ENCODE measurements around the gene MAST4. TPM values are rescaled to one million over a fixed set of nuclear protein-coding genes. Genes with fewer than 3 reads are reported as not detected.

MAST4 gene
- total and polyA plus RNA-seq, 5 donors = 18.9 to 71.5 (median 52.4) TPM

- H3K27ac ChIP-seq (ENCODE audit: low read length) = no peak overlapping the region
- H3K9me3 ChIP-seq (ENCODE audit: control insufficient read depth, low read length) = no peaks in the 10 kb centered on the region
- intact Hi-C loops (cut with DNase I) = no loop called here
- no peaks in the 10 kb centered on the region for H3K4me1 ChIP-seq (ENCODE audit: control insufficient read depth, insufficient read depth, low read length)
- H3K4me3 ChIP-seq (ENCODE audit: low read length) = no peak overlapping the region
- DNase-seq (no peak), ATAC-seq (no peak)
- no peaks in the 10 kb centered on the region for H3K27me3 ChIP-seq (ENCODE audit: control insufficient read depth, insufficient read depth)
- WGBS = 72% methylated on average over 9 of the region's 9 CpGs
These were observed 596.7 kb downstream of the MAST4 start for GRCh38 chr5:67192719-67193438.

DNA sequence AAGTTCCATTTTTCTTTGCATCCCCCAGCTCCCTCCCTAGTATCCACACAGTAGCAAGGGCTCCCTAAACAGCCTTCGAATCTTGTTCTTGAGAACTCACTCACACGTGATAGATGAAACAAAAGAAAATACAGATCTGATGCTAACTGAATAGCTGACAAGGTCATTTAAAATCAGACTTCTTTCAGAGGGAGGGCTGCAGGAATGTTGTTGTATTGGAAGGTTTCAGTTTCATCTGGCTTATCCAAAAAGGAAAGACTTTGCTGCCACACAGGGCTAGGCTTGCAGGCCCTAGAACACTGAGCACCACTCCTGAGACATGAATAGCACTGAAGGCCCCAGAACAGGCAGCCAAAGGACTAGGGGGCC lies 597.2 kb downstream of the MAST4 start:
- H3K27me3 ChIP-seq (ENCODE audit: control insufficient read depth, insufficient read depth) = no peaks in the 10 kb centered on the region
- no peak overlapping the region for H3K27ac ChIP-seq (ENCODE audit: low read length)
- H3K9me3 ChIP-seq (ENCODE audit: control insufficient read depth, low read length) = no peaks in the 10 kb centered on the region
- WGBS = 54% methylated on average over 2 of the region's 2 CpGs
- DNase-seq = no peak
- no peak overlapping the region for H3K4me3 ChIP-seq (ENCODE audit: low read length)
- no peak for ATAC-seq
- intact Hi-C loops (cut with DNase I) = no loop called here
- H3K4me1 ChIP-seq (ENCODE audit: control insufficient read depth, insufficient read depth, low read length) = no peaks in the 10 kb centered on the region

GRCh38 chr5:67194166-67194565 lies 598.0 kb downstream of the MAST4 start:
- H3K27me3 ChIP-seq (ENCODE audit: control insufficient read depth, insufficient read depth) = no peaks in the 10 kb centered on the region
- 90% methylated on average over 3 of the region's 3 CpGs for WGBS
- no peaks in the 10 kb centered on the region for H3K4me1 ChIP-seq (ENCODE audit: control insufficient read depth, insufficient read depth, low read length)
- H3K27ac ChIP-seq (ENCODE audit: low read length) = no peak overlapping the region
- DNase-seq (no peak), ATAC-seq (no peak)
- H3K9me3 ChIP-seq (ENCODE audit: control insufficient read depth, low read length) = no peaks in the 10 kb centered on the region
- intact Hi-C loops (cut with DNase I) = no loop called here
- no peak overlapping the region for H3K4me3 ChIP-seq (ENCODE audit: low read length)

DNA sequence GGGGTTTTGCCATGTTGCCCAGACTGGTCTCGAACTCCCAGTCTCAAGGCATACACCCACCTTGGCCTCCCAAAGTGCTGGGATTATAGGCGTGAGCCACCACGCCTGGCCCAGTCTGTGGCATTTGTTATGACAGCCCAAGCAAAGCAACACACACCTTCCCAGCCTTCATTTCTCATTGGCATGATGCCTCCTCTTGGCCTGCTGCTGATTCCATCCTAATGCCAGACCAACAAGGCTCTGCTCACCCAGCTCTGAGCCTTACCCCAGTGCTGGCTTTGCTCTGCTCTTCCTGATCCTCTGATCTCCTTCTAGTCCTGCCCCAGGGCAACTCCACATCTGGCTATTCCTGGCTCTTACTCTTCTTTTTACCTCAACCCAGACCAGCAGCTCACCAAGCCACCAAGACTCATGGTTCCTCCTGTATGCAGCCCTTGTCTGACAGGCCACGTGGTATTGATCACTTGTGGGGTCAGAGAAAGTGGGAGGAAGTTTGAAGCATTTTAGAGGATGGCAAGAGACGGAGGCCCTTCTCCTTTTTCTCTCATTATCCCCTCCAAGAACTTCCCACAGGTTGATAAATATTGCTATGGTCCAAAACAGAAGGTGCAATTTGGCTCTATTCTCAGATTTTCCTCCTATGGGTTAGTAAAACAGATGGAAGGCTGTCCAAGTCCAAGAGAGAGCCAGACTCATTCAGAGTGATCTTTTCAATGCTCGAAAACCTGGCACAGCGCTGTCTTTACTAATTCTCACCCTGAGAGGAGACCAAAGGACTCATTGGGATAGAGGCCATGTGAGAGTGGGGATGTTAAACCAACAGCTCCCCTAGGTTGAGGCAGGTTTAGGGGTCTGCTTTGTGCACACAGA lies 599.4 kb downstream of the MAST4 start:
- no peaks in the 10 kb centered on the region for H3K4me1 ChIP-seq (ENCODE audit: control insufficient read depth, insufficient read depth, low read length)
- ATAC-seq = no peak
- H3K27ac ChIP-seq (ENCODE audit: low read length) = peak overlapping the region; percentile 7
- H3K9me3 ChIP-seq (ENCODE audit: control insufficient read depth, low read length) = no peaks in the 10 kb centered on the region
- DNase-seq = no peak
- intact Hi-C loops (cut with DNase I) = no loop called here
- H3K4me3 ChIP-seq (ENCODE audit: low read length) = no peak overlapping the region
- H3K27me3 ChIP-seq (ENCODE audit: control insufficient read depth, insufficient read depth) = no peaks in the 10 kb centered on the region
- 92% methylated on average over 7 of the region's 7 CpGs for WGBS

DNA sequence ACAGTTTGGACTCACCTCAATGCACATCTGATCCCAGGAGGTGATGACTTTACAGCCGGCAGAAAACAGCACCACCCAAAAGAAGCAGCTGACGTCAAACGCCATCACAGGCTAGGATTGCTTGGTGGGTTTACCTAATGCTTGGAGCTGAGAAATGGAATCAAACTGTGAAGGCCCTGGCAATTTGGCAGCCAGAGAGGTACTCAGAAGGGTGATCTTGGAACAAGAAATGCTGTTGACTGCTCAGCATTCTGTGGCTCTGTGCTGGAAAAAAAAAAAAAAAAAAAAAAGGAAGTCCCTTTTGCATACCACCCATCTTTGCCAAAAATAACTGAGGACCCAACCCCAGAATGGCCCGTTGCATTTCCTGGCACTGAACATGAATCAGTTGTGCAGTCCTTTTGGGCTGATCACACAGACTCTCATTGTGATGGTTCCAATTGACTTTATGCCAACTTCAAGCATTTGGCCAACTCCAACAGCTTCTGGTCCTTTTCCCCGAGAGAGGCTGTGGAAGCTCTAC lies 600.4 kb downstream of the MAST4 start, which contains the start of gene CD180:
Gene CD180, minus strand, starts transcription at position 263 of the 523 bp plus-strand sequence. Its CDS starts 158 bp downstream, at position 105.
- WGBS = 37% methylated on average over 5 of the region's 5 CpGs
- peak in 2 of 3 donors; percentile 48 to 69 for DNase-seq
- no peak within 1 kb of the TSS for H3K4me3 ChIP-seq (ENCODE audit: low read length)

GRCh38 chr5:67197536-67197935 lies 601.3 kb downstream of the MAST4 start:
- ATAC-seq (no peak), DNase-seq (no peak)
- H3K4me3 ChIP-seq (ENCODE audit: low read length) = no peak overlapping the region
- no peak overlapping the region for H3K27ac ChIP-seq (ENCODE audit: low read length)
- H3K9me3 ChIP-seq (ENCODE audit: control insufficient read depth, low read length) = no peaks in the 10 kb centered on the region
- H3K4me1 ChIP-seq (ENCODE audit: control insufficient read depth, insufficient read depth, low read length) = no peaks in the 10 kb centered on the region
- 91% methylated on average over 1 of the region's 1 CpG for WGBS
- intact Hi-C loops (cut with DNase I) = no loop called here
- no peaks in the 10 kb centered on the region for H3K27me3 ChIP-seq (ENCODE audit: control insufficient read depth, insufficient read depth)

More for the DNA sequence above, 600.4 kb downstream of the MAST4 start, which contains the start of gene CD180:
- H3K27me3 ChIP-seq (ENCODE audit: control insufficient read depth, insufficient read depth) = no peaks in the 10 kb centered on the region
- intact Hi-C loops (cut with DNase I) = no loop called here
- H3K4me1 ChIP-seq (ENCODE audit: control insufficient read depth, insufficient read depth, low read length) = no peaks in the 10 kb centered on the region
- peak; percentile 87 to 91 for ATAC-seq
- no peak within 1 kb of the TSS for H3K27ac ChIP-seq (ENCODE audit: low read length)
- no peaks in the 10 kb centered on the region for H3K9me3 ChIP-seq (ENCODE audit: control insufficient read depth, low read length)

DNA sequence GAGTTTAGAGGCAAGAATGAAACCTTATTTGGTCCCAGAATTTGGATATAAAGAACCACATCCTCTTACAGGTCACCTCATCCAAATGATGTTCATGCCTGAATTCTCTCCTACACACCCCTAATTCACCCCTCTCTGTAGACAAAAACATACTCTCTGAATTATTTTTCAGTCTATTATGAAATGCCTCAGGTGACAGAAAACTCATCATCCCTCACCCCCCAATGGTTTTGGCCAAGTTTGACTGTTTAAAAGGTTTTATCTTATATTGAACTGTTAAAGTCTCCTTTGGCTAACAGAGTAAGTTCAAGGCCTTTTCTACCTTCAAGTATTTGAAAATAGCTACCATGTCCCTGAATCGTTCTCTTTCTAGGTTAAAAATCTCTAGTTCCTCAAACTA lies 602.7 kb downstream of the MAST4 start:
- Histone ChIP-seq H3K27ac (ENCODE audit: low read length) (no peak overlapping the region), H3K9me3 (ENCODE audit: control insufficient read depth, low read length) (no peaks in the 10 kb centered on the region), H3K27me3 (ENCODE audit: control insufficient read depth, insufficient read depth) (no peaks in the 10 kb centered on the region), H3K4me3 (ENCODE audit: low read length) (no peak overlapping the region), H3K4me1 (ENCODE audit: control insufficient read depth, insufficient read depth, low read length) (no peaks in the 10 kb centered on the region)
- intact Hi-C loops (cut with DNase I) = no loop called here
- 76% methylated on average over 1 of the region's 1 CpG for WGBS
- ATAC-seq = no peak
- DNase-seq = no peak

- H3K9me3 ChIP-seq (ENCODE audit: control insufficient read depth, low read length) = no peaks in the 10 kb centered on the region
- ATAC-seq = no peak
- intact Hi-C loops (cut with DNase I) = loop anchor here in 2 of 4 donors (10.0 kb wide), 2 partner anchors 45 to 385 kb away; no protein-coding TSS in a partner anchor
These were observed 603.7 kb downstream of the MAST4 start for GRCh38 chr5:67199859-67200258.

DNA sequence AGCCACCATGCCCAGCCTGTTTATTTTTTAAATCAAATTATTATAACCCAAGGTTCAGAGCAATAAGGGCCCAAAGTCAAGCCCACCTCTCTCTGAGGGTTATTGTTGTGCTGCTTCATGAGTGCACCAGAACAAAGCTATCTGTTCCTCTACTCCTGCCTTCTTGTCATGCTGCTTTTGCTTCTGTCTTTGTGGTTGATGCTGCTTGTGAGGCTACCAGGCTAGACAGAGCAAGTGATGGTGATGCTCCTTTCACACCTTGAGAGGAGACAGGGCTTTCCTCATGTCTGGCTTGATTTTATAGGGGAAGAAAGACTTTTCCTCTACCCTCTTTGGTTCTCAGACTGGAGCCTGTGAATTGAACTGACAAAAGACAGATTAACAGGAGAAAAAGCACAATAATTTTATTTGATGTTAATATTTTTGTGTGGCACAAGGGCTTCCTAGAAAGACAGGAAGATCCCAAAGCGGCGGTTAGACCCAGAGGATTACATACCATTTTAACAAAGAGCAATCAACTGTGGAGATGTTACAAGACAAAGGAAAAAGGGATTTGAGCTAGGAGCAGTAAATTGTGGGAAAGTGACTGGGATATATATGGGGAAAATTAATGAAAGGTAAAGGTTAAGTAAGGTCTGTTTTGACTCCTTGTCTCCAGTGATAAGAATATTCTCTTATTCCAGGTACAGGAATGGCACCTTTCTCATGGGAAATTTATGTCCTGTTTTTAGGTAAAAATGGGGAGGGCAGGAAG lies 604.8 kb downstream of the MAST4 start:
- Histone ChIP-seq H3K4me1 (ENCODE audit: control insufficient read depth, insufficient read depth, low read length) (no peaks in the 10 kb centered on the region), H3K27ac (ENCODE audit: low read length) (no peak overlapping the region), H3K4me3 (ENCODE audit: low read length) (no peak overlapping the region), H3K9me3 (ENCODE audit: control insufficient read depth, low read length) (no peaks in the 10 kb centered on the region), H3K27me3 (ENCODE audit: control insufficient read depth, insufficient read depth) (no peaks in the 10 kb centered on the region)
- WGBS = over 99% methylated on average over 2 of the region's 2 CpGs
- ATAC-seq (no peak), DNase-seq (no peak)
- intact Hi-C loops (cut with DNase I) = loop anchor here in 2 of 4 donors (10.0 kb wide), 2 partner anchors 46 to 386 kb away; no protein-coding TSS in a partner anchor

More at GRCh38 chr5:67199859-67200258, 603.7 kb downstream of the MAST4 start:
- no peak for DNase-seq
- Histone ChIP-seq H3K4me3 (ENCODE audit: low read length) (no peak overlapping the region), H3K27me3 (ENCODE audit: control insufficient read depth, insufficient read depth) (no peaks in the 10 kb centered on the region), H3K4me1 (ENCODE audit: control insufficient read depth, insufficient read depth, low read length) (no peaks in the 10 kb centered on the region), H3K27ac (ENCODE audit: low read length) (no peak overlapping the region)

GRCh38 chr5:67201897-67202549 lies 605.8 kb downstream of the MAST4 start:
- Histone ChIP-seq H3K27ac (ENCODE audit: low read length) (no peak overlapping the region), H3K4me1 (ENCODE audit: control insufficient read depth, insufficient read depth, low read length) (no peaks in the 10 kb centered on the region), H3K27me3 (ENCODE audit: control insufficient read depth, insufficient read depth) (no peaks in the 10 kb centered on the region), H3K9me3 (ENCODE audit: control insufficient read depth, low read length) (no peaks in the 10 kb centered on the region), H3K4me3 (ENCODE audit: low read length) (no peak overlapping the region)
- ATAC-seq = no peak
- intact Hi-C loops (cut with DNase I) = loop anchor here in 2 of 4 donors (10.0 kb wide), 2 partner anchors 47 to 387 kb away; no protein-coding TSS in a partner anchor
- no peak for DNase-seq
- 81% methylated on average over 6 of the region's 6 CpGs for WGBS

Data from right cardiac atrium (tissue), 5 donors.